ENCODE measurements around the gene NHLRC3.

DNA sequence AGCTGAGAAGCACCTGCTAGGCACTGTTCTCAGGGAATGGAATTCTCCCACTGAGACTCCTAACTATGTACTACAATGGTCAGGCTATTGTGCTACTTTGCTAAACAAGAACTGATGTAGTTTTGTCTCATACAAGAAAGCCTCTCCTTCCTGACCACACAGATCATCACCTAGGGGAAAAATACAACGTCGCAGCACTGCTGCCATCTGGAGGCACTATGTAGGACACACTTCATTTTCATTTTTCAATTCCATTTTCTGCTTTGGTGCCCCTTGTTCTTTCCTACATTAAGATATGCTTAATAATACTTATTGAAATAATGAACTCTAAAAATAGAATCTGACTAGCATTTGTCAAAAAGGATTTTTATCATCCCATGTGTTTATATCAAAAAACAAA, 21.5 kb upstream of the NHLRC3 start:
- TF ChIP-seq, protein P1, sequence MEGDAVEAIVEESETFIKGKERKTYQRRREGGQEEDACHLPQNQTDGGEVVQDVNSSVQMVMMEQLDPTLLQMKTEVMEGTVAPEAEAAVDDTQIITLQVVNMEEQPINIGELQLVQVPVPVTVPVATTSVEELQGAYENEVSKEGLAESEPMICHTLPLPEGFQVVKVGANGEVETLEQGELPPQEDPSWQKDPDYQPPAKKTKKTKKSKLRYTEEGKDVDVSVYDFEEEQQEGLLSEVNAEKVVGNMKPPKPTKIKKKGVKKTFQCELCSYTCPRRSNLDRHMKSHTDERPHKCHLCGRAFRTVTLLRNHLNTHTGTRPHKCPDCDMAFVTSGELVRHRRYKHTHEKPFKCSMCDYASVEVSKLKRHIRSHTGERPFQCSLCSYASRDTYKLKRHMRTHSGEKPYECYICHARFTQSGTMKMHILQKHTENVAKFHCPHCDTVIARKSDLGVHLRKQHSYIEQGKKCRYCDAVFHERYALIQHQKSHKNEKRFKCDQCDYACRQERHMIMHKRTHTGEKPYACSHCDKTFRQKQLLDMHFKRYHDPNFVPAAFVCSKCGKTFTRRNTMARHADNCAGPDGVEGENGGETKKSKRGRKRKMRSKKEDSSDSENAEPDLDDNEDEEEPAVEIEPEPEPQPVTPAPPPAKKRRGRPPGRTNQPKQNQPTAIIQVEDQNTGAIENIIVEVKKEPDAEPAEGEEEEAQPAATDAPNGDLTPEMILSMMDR (IDR thresholded peaks at IDR 0.05; ENCODE audit: borderline replicate concordance, extremely low read depth, low read length, poor library complexity, severe bottlenecking): peak; percentile 64
- no peak for TF ChIP-seq EZH2 (IDR thresholded peaks at IDR 0.05; ENCODE audit: borderline replicate concordance, low read depth, low read length, severe bottlenecking)
